HEK293T (cell line): ENCODE measurements around the gene TJAP1.

ENCODE experiments used
- BHLHE40 ChIP-seq: fragments of 450-650 bp; IDR thresholded peaks from 2 replicates; pipeline ENCODE4 v1.6.1; 2016; ENCODE audit warnings: mild to moderate bottlenecking, moderate library complexity, borderline replicate concordance
- CTBP1 ChIP-seq: fragments of 450-650 bp; IDR thresholded peaks from 2 replicates; pipeline ENCODE4 v1.6.1; 2016; ENCODE audit warnings: borderline replicate concordance
- ELF4 ChIP-seq: fragments of 450-650 bp; IDR thresholded peaks from 2 replicates; pipeline ENCODE4 v1.6.1; 2017; ENCODE audit warnings: antibody characterized with exemption
- FOXA1 ChIP-seq: fragments of 450-650 bp; IDR thresholded peaks from 2 replicates; pipeline ENCODE4 v1.6.1; 2016; ENCODE audit warnings: mild to moderate bottlenecking
- FOXK2 ChIP-seq: fragments of 450-650 bp; IDR thresholded peaks from 2 replicates; pipeline ENCODE4 v1.6.1; 2016; ENCODE audit warnings: mild to moderate bottlenecking
- FOXM1 ChIP-seq: fragments of 450-650 bp; IDR thresholded peaks from 2 replicates; pipeline ENCODE4 v1.6.1; 2017; ENCODE audit warnings: mild to moderate bottlenecking, borderline replicate concordance
- L3MBTL2 ChIP-seq: fragments of 450-650 bp; conservative IDR thresholded peaks from 2 replicates; pipeline ENCODE4 v1.6.1; 2016; ENCODE audit warnings: mild to moderate bottlenecking
- NFRKB ChIP-seq: fragments of 450-650 bp; IDR thresholded peaks from 2 replicates; pipeline ENCODE4 v1.6.1; 2016; ENCODE audit warnings: mild to moderate bottlenecking, moderate library complexity
- SP1 ChIP-seq: fragments of 450-650 bp; IDR thresholded peaks from 2 replicates; pipeline ENCODE4 v1.6.1; 2017
- SUZ12 ChIP-seq: fragments of 450-650 bp; IDR thresholded peaks from 2 replicates; pipeline ENCODE4 v1.6.1; 2016; ENCODE audit warnings: mild to moderate bottlenecking
- TARDBP ChIP-seq: fragments of 450-650 bp; IDR thresholded peaks from 2 replicates; pipeline ENCODE4 v1.6.1; 2016
- TF ChIP-seq, protein P1 (sequence below): fragments of 450-650 bp; IDR thresholded peaks from 2 replicates; pipeline ENCODE4 v1.6.1; 2016

GRCh38 chr6:43541774-43542471 is 64.6 kb downstream of the TJAP1 start:
- TF ChIP-seq FOXM1: no peak
- no peak for TF ChIP-seq BHLHE40
- TF ChIP-seq TARDBP: no peak
- TF ChIP-seq L3MBTL2: no peak
- no peak for TF ChIP-seq FOXA1
- TF ChIP-seq, protein P1, sequence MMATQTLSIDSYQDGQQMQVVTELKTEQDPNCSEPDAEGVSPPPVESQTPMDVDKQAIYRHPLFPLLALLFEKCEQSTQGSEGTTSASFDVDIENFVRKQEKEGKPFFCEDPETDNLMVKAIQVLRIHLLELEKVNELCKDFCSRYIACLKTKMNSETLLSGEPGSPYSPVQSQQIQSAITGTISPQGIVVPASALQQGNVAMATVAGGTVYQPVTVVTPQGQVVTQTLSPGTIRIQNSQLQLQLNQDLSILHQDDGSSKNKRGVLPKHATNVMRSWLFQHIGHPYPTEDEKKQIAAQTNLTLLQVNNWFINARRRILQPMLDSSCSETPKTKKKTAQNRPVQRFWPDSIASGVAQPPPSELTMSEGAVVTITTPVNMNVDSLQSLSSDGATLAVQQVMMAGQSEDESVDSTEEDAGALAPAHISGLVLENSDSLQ: no peak
- TF ChIP-seq ELF4: no peak
- no peak for TF ChIP-seq FOXK2
- TF ChIP-seq NFRKB: no peak
- no peak for TF ChIP-seq SP1
- no peak for TF ChIP-seq CTBP1
- TF ChIP-seq SUZ12: no peak
